ENCODE measurements around the gene ABCF1.
"Not testable (repeated sequence)": the region's sequence is repeated elsewhere in the genome, so short reads cannot be mapped to it uniquely, and the experiment has no call there.

Gene ABCF1

GRCh38 chr6:30560930-30561329 is 10.3 kb upstream of the ABCF1 start:
- FAIRE-seq = no peak

DNA sequence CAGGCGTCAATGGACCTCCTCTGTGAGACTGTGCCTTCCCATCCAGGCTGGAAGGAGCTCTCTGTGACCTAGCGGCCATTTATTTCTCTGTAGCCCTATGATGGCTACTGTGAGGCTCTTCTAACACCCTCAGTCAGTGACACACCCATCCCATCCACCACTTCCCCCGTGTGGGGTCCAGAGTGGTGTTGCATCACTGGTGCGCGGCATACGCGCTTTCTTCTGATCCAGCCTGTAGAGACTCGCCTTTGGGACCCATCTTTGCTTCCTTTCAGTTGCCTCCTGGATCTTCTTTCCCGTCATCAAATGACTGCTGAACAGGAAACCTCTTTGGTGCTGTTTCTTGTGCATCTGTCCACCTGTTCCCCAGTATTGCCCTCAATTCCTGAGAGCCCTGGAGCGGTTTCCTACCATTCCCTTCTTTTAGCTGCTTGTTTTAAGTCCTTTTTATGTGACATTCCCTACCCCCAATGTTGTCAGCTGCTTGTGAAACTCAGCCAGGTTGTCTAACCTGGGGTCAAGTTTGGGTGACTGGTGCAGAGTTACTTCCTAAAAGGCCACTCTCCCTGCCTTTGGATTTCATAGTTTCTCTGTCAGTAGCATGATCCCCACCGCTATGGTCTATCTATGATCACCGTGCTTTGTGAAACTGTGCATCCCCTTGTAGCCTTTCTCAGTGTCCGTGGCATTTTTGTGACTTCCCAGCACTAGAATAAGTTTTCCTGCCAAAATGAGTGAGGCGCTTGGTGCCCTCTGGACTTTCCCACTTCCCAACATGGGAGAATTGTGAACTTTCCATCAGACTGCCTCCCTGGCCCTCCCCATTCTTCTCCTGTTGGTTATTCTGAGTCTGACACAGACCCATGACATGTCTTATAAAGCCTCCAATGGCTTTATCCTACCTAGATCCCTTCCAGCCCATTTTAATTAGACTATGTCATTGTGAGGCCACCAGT is 8.5 kb upstream of the ABCF1 start:
- FAIRE-seq = no peak

DNA sequence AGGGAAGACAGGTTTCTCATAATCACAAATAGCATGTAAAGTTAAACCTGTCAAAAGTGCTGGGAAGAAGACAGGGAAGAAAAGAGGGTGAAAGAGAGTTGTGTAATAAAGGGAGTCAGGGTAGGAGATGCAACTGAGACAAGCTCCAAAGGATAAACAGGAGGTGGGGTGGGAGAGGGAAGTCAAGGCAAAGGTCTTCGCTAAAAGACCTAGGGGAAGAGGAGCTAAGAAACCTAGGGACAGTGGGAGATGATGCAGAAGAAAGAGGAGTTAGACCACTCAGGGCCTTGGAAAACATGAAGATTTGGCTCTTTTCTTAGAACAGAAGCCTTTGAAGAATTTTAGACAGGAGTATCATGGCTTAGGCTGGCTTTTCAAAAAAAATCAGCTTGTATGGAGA is 7.1 kb upstream of the ABCF1 start:
- FAIRE-seq = no peak

GRCh38 chr6:30565772-30566171 is 5.5 kb upstream of the ABCF1 start:
- no peak for FAIRE-seq

DNA sequence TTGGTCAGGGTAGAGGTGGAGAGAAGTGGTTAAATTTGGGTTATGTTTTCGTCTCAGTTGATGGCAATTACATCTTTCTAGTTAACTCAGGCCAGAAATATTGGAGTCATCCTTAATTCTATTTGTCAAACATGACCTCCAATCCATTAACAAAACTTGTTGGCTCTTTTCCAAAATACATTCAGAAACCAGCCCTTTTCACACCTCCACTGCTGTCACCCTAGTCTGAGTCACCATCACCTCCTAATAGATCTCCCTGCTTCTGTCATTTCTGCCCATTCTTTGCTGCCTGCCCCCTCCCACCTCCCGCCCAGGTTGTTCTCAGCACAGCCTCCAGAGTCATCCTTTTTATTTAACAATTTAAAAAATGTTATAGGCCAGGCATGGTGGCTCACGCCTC is 3.0 kb upstream of the ABCF1 start:
- no peak for FAIRE-seq

GRCh38 chr6:30570263-30570662 is 979 bp upstream of the ABCF1 start:
- no peak for FAIRE-seq

GRCh38 chr6:30570740-30571074 is 535 bp upstream of the ABCF1 start:
- no peak for FAIRE-seq

- FAIRE-seq = no peak
These were observed 480 bp downstream of the ABCF1 start for GRCh38 chr6:30571762-30572082.

DNA sequence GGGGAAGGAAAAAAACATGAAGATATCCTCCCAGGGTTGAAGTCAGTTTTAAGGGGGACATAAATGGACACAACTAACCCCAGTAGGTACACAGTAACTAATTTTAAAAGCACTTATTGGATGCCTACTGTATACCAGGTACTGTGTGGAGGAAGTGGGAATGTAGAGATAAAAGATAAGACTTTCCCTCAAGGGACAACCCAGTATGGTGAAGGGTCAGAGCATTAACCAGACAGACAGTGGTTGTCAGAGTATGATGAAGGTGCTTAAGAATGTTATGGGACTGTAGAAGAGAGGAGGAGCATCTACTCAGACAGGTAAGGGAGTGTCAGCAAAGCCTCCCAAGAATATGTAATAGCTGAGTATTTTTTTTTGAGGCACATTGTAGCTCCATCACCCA is 906 bp downstream of the ABCF1 start:
- FAIRE-seq = no peak

DNA sequence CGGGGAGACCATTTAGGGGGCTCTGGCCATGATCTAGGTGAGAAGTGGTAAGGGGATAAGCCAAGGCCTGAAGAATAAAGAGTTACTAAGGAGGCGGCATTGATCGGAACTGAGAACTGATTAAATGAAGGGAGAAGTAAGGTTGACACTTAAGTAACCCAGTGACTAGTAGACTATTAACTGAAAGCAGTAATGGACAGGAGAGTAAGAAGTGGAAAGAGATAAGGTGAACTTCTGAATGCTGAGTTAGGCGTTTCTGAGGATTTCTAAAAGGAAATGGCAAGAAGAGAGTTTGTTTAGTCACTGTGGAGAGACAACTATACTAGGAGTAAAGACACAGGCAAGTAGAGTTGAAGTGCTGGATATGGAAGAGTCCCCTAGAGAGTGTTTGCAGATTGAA is 1.9 kb downstream of the ABCF1 start:
- FAIRE-seq = no peak

DNA sequence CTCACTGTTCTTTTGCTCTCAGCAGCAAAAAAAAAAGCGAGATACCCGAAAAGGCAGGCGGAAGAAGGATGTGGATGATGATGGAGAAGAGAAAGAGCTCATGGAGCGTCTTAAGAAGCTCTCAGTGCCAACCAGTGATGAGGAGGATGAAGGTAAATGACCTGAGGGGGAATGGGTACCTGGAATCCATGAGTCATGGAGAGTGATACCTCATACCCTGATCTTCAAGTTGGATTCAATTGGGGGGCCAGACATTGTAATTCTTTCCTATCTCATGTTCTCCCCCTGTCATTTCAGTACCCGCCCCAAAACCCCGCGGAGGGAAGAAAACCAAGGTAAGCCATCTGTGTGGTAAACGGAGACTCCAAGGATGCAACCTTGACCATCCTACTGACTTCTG is 6.8 kb downstream of the ABCF1 start:
- no peak for FAIRE-seq

GRCh38 chr6:30583921-30584320 is 12.7 kb downstream of the ABCF1 start:
- FAIRE-seq = no peak

DNA sequence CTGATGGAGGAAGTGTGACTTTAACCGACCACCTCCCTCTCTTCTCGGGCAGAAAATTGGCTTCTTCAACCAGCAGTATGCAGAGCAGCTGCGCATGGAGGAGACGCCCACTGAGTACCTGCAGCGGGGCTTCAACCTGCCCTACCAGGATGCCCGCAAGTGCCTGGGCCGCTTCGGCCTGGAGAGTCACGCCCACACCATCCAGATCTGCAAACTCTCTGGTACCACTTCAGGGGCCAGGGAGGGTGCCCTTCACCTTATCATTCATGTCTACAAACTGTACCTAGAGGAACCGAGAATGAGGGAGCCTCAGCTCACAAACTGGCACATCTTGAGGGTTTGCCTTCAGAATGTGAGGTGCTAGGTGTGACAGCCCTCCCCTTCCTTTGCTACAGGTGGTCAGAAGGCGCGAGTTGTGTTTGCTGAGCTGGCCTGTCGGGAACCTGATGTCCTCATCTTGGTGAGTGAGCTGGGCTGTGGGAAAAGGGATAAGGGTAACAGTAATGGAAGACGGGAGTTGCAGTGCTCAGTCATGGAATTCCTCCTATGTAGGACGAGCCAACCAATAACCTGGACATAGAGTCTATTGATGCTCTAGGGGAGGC is 18.6 kb downstream of the ABCF1 start:
- no peak for FAIRE-seq

DNA sequence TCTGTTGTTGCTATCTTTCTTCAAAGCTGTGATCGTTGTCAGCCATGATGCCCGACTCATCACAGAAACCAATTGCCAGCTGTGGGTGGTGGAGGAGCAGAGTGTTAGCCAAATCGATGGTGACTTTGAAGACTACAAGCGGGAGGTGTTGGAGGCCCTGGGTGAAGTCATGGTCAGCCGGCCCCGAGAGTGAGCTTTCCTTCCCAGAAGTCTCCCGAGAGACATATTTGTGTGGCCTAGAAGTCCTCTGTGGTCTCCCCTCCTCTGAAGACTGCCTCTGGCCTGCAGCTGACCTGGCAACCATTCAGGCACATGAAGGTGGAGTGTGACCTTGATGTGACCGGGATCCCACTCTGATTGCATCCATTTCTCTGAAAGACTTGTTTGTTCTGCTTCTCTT is 19.3 kb downstream of the ABCF1 start:
- no peak for FAIRE-seq

GRCh38 chr6:30591008-30591407 is 19.8 kb downstream of the ABCF1 start:
- FAIRE-seq = no peak

- no peak for FAIRE-seq
These were observed 21.0 kb downstream of the ABCF1 start for GRCh38 chr6:30592287-30592686.

- FAIRE-seq = not testable (repeated sequence)
These were observed 26.3 kb downstream of the ABCF1 start for GRCh38 chr6:30597315-30598144.

GRCh38 chr6:30598912-30599624 is 27.8 kb downstream of the ABCF1 start:
- FAIRE-seq = no peak

DNA sequence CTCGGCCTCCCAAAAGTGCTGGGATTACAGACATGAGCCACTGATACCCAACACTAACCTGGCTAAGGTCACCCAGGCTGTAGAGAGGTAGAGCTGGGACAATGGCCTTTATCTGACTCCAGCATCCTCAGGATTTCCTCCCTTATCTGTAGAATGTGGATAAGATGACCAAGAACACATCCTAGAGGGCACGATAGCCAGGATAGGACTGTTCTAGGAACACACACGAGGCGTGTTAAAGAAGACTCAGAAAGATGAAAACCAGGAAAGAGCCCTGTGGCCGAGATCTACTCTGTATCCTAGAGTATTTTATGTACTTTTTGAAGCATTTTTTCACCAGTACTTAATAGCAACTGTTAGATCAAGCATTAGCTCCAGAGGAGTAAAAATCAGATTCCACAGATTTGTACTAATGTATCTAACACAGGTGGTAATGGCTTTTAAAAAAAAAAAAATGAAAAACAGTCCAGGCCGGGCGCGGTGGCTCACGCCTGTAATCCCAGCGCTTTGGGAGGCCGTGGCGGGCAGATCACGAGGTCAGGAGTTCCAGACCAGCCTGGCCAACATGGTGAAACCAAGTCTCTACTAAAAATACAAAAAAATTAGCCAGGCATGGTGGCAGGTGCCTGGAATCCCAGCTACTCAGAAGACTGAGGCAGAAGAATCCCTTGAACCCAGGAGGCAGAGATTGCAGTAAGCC is 28.5 kb downstream of the ABCF1 start:
- FAIRE-seq = no peak

GRCh38 chr6:30600451-30600961 is 29.3 kb downstream of the ABCF1 start:
- FAIRE-seq = no peak

DNA sequence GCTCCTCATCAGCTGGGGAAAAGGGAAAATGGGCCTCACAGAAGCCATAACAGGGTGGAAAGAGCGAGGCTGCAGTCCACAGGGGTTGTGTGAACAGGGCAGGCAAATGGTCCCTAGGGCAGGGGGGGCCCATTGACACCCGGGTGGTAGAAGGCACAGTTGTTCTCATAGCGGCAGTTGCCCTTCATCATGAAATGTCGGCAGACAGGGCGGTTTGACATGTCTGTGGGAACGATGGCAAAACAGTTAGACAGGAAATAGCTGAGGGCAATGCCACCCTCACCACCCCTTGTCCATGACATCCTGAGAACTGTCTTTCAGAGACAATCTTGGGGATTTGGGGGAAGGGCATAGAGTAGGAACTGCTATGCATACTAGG is 30.2 kb downstream of the ABCF1 start:
- no peak for FAIRE-seq

Data from colon (tissue), 2 donors.